BLaER1 treated with 17β-estradiol and CSF1 and Interleukin-3, amounts not matched to agents 10 nM and 100 nM (cell line): ENCODE results near the gene TSPO.

Source experiments
- H3K27ac ChIP-seq, 11 experiments: shearing (Covaris generic); formaldehyde crosslinking; 2 replicates each; pipeline ENCODE4 v1.8.1; 2022
- H3K27me3 ChIP-seq, 11 experiments: shearing (Covaris generic); formaldehyde crosslinking; 2 replicates each; pipeline ENCODE4 v1.8.1; 2022
- H3K36me3 ChIP-seq, 11 experiments: shearing (Covaris generic); formaldehyde crosslinking; 2 replicates each; pipeline ENCODE4 v1.8.1; 2022
- H3K4me1 ChIP-seq, 10 experiments: shearing (Covaris generic); formaldehyde crosslinking; 2 replicates each; pipeline ENCODE4 v1.8.1; 2022
- H3K4me2 ChIP-seq, 11 experiments: shearing (Covaris generic); formaldehyde crosslinking; 2 replicates each; pipeline ENCODE4 v1.8.1; 2022
- H3K4me3 ChIP-seq, 10 experiments: shearing (Covaris generic); formaldehyde crosslinking; 2 replicates each; pipeline ENCODE4 v1.8.1; 2022
- H3K9ac ChIP-seq, 11 experiments: shearing (Covaris generic); formaldehyde crosslinking; 2 replicates each; pipeline ENCODE4 v1.8.1; 2022
- H3K9me3 ChIP-seq, 11 experiments: shearing (Covaris generic); formaldehyde crosslinking; replicated peaks in 1 of 11; 2 replicates each; pipeline ENCODE4 v1.8.1; 2022
- H4K20me1 ChIP-seq, 11 experiments: shearing (Covaris generic); formaldehyde crosslinking; 2 replicates each; pipeline ENCODE4 v1.8.1; 2022
- Cebpa-rat ChIP-seq, 11 experiments: shearing (Covaris generic); IDR thresholded peaks; 2 replicates each; pipeline ENCODE4 v1.8.1; 2022

TSPO gene

GRCh38 chr22:43113526-43114251 is 37.7 kb upstream of the TSPO start:
- H4K20me1 ChIP-seq, result peaks cover 0 to 53% (median 8%) of the 10 kb centered on the region in 11 experiments; a peak in 9 of 22 replicates
- H3K9me3 ChIP-seq, result no peaks in the 10 kb centered on the region
- H3K4me1 ChIP-seq, result peaks cover 43 to 86% (median 81%) of the 10 kb centered on the region in 10 experiments
- peak overlapping the region in 4 of 11 experiments; percentile 17 to 53 (median 39); a peak in 4 of 22 replicates for H3K27ac ChIP-seq
- no peak for TF ChIP-seq Cebpa-rat (IDR thresholded peaks at IDR 0.05)
- H3K9ac ChIP-seq, result peak overlapping the region in 6 of 11 experiments; percentile 23 to 51 (median 30); a peak in 7 of 22 replicates
- no peaks in the 10 kb centered on the region for H3K36me3 ChIP-seq
- peak overlapping the region in 2 of 10 experiments; percentile 2 to 31; a peak in 4 of 20 replicates for H3K4me3 ChIP-seq
- peaks cover 22 to 71% (median 35%) of the 10 kb centered on the region in 11 experiments for H3K27me3 ChIP-seq
- H3K4me2 ChIP-seq, result peak overlapping the region; percentile 56 to 100 (median 99)

DNA sequence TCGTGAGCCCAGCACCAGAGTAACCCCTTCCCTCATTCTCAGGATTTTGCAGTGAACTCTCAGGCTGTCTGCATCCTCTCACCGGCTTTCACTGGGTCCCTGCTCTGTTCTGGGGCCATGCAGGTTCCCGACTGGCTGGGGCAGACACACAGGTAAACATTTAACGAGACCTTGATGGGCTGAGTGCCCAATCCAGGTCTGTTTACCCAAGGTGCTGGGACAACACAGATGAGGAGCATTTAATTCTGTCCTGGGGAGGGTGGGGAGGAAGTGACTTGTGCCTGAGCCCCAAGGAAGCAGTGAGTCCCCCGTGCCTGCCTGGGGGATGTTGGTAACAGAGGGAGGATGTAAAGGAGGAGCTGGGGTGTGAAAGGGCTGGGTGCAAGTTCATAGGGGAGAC is 36.4 kb upstream of the TSPO start:
- H3K36me3 ChIP-seq, result no peaks in the 10 kb centered on the region
- no peaks in the 10 kb centered on the region for H3K9me3 ChIP-seq
- peaks cover 52 to 98% (median 93%) of the 10 kb centered on the region in 10 experiments for H3K4me1 ChIP-seq
- H4K20me1 ChIP-seq, result peaks cover 0 to 50% (median 9%) of the 10 kb centered on the region in 11 experiments; a peak in 10 of 22 replicates
- H3K27me3 ChIP-seq, result peaks cover 21 to 61% (median 24%) of the 10 kb centered on the region in 11 experiments
- H3K27ac ChIP-seq, result 0 out of 22 replicates have a peak overlapping the region, but pooled peaks of 2 of the 11 experiments have one; percentile 5 to 10
- peak overlapping the region in 1 of 11 experiments; percentile 7; a peak in 2 of 22 replicates for H3K9ac ChIP-seq
- TF ChIP-seq Cebpa-rat (IDR thresholded peaks at IDR 0.05), result no peak
- peak overlapping the region in 10 of 11 experiments; percentile 54 to 100 (median 99); a peak in 18 of 22 replicates for H3K4me2 ChIP-seq
- H3K4me3 ChIP-seq, result no peak overlapping the region

DNA sequence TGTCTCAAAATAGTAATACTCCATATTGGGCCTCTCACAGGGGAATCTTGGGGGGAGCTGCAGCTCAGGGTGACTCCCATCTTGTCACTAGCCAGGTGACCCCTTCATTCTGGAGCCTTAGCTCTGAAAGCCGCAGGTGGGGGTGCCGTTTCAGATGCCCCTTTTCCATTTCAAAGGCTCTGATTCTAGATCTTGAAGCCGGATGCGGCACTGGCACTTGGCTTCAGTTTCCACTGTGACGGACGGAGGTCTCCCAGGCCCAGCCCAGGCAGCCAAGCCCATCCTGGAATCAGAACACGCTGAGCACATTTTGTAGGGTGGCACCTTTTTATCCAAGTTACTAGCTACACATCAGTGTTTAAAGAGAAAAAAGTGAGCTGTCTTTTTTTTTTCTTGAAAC is 34.4 kb upstream of the TSPO start:
- TF ChIP-seq Cebpa-rat (IDR thresholded peaks at IDR 0.05), result no peak
- peak overlapping the region in 10 of 11 experiments; percentile 54 to 100 (median 99); a peak in 19 of 22 replicates for H3K4me2 ChIP-seq
- peaks cover 45 to 100% (median 98%) of the 10 kb centered on the region in 10 experiments for H3K4me1 ChIP-seq
- peaks cover 0 to 51% (median 3%) of the 10 kb centered on the region in 11 experiments; a peak in 10 of 22 replicates for H4K20me1 ChIP-seq
- no peak overlapping the region for H3K4me3 ChIP-seq
- 0 out of 22 replicates have a peak overlapping the region, but pooled peaks of 2 of the 11 experiments have one; percentile 14 to 30 for H3K9ac ChIP-seq
- no peaks in the 10 kb centered on the region for H3K36me3 ChIP-seq
- peaks cover 3 to 41% (median 4%) of the 10 kb centered on the region in 11 experiments for H3K27me3 ChIP-seq
- peak overlapping the region in 2 of 11 experiments; percentile 10 to 37; a peak in 1 of 22 replicates for H3K27ac ChIP-seq
- H3K9me3 ChIP-seq, result no peaks in the 10 kb centered on the region

DNA sequence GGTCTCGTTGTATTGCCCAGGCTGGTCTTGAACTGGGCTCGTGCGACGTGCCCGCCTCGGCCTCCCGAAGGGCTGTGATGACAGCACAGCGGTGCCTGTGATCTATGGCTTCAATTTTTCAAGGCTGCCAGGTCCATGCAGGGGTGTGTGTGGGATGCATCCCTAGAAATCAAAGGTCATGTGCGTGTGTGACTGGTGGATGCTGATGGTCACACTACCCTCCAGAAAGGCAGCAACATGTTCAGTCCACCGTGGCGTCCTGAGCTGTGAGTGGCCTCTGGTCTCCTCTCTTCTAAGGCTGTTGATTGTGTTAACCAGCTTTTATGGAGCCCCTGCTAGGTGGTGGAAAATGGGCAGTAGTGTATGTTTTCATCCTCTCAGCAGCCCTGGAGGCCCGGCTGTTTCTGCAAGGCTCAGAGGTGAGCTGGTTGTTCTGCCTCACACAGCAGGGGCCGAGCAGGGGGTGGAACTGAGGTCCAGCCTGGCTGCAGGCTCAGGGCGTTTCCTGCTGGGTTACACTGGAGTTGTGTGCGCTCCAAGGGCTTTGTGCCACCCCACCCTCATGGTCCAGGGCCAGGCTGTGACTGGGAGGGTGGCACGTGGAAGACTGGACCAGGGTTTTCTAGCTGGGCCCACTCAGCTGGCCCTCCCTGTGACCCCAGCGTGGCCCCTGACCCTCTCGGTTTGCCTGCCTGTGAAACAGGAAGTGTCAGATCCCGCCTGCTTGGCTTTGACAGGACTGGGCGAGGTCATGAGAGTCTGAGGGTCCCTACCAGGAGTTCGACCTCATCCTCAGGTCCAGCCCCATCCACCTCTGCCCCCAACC is 33.1 kb upstream of the TSPO start:
- no peak overlapping the region for H3K4me3 ChIP-seq
- peak overlapping the region in 5 of 11 experiments; percentile 4 to 63 (median 14); a peak in 6 of 22 replicates for H3K9ac ChIP-seq
- peak overlapping the region; percentile 59 to 100 (median 80) for H3K4me2 ChIP-seq
- H3K9me3 ChIP-seq, result no peaks in the 10 kb centered on the region
- no peak for TF ChIP-seq Cebpa-rat (IDR thresholded peaks at IDR 0.05)
- H4K20me1 ChIP-seq, result peaks cover 0 to 59% (median 9%) of the 10 kb centered on the region in 11 experiments; a peak in 10 of 22 replicates
- H3K36me3 ChIP-seq, result no peaks in the 10 kb centered on the region
- peaks cover 45 to 100% (median 97%) of the 10 kb centered on the region in 10 experiments for H3K4me1 ChIP-seq
- peaks cover 0 to 28% (median 0%) of the 10 kb centered on the region in 11 experiments; a peak in 7 of 22 replicates for H3K27me3 ChIP-seq
- H3K27ac ChIP-seq, result peak overlapping the region in 4 of 11 experiments; percentile 22 to 64 (median 53); a peak in 6 of 22 replicates

DNA sequence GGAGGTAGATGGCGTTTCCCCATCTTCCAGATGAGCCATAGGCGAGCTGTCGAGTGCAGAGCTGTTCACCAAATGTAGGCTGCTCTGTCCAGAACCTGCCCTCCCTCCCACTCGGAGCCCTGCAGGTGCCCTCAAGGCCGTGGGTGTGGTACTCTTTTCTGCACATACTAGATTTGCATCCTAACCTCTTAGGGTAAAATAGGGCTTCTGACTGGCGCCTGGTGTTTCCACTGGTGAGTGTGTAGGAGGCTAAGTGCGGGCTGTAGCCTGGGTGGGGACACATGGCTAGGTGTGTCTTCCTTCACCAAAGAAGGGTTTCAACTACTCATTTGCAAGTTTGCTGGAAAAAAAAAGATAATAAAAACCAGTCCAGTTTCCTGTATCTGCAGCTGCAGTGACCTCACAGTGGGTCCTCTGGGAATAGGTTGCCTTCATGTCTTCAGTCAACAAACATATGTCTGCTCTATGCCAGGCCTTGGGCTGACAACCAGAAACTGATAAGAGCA is 32.4 kb upstream of the TSPO start:
- Histone ChIP-seq H4K20me1 (peaks cover 0 to 54% (median 7%) of the 10 kb centered on the region in 11 experiments; a peak in 10 of 22 replicates), H3K9me3 (no peaks in the 10 kb centered on the region), H3K4me1 (peaks cover 37 to 100% (median 97%) of the 10 kb centered on the region in 10 experiments), H3K27ac (peak overlapping the region in 4 of 11 experiments; percentile 22 to 64 (median 53); a peak in 6 of 22 replicates), H3K4me3 (no peak overlapping the region; a peak in 1 of 20 replicates), H3K27me3 (peaks cover 0 to 21% (median 0%) of the 10 kb centered on the region in 11 experiments; a peak in 7 of 22 replicates), H3K36me3 (no peaks in the 10 kb centered on the region), H3K9ac (peak overlapping the region in 4 of 11 experiments; percentile 4 to 63 (median 28); a peak in 4 of 22 replicates), H3K4me2 (peak overlapping the region; percentile 59 to 100 (median 80))
- no peak for TF ChIP-seq Cebpa-rat (IDR thresholded peaks at IDR 0.05)

- H3K9me3 ChIP-seq, result no peaks in the 10 kb centered on the region
- peaks cover 0 to 41% (median 25%) of the 10 kb centered on the region in 11 experiments; a peak in 17 of 22 replicates for H4K20me1 ChIP-seq
- H3K4me1 ChIP-seq, result peaks cover 47 to 97% (median 93%) of the 10 kb centered on the region in 10 experiments
- peak overlapping the region in 4 of 11 experiments; percentile 71 to 78 (median 76); a peak in 7 of 22 replicates for H3K27ac ChIP-seq
- H3K4me2 ChIP-seq, result peak overlapping the region; percentile 84 to 100 (median 96); a peak in 21 of 22 replicates
- peak overlapping the region in 6 of 11 experiments; percentile 28 to 72 (median 63); a peak in 6 of 22 replicates for H3K9ac ChIP-seq
- no peak for TF ChIP-seq Cebpa-rat (IDR thresholded peaks at IDR 0.05)
- H3K27me3 ChIP-seq, result no peaks in the 10 kb centered on the region
- H3K36me3 ChIP-seq, result peaks cover 0 to 11% (median 8%) of the 10 kb centered on the region in 11 experiments; a peak in 15 of 22 replicates
- no peak overlapping the region; a peak in 1 of 20 replicates for H3K4me3 ChIP-seq
Observed at GRCh38 chr22:43126501-43127165, 24.7 kb upstream of the TSPO start.

DNA sequence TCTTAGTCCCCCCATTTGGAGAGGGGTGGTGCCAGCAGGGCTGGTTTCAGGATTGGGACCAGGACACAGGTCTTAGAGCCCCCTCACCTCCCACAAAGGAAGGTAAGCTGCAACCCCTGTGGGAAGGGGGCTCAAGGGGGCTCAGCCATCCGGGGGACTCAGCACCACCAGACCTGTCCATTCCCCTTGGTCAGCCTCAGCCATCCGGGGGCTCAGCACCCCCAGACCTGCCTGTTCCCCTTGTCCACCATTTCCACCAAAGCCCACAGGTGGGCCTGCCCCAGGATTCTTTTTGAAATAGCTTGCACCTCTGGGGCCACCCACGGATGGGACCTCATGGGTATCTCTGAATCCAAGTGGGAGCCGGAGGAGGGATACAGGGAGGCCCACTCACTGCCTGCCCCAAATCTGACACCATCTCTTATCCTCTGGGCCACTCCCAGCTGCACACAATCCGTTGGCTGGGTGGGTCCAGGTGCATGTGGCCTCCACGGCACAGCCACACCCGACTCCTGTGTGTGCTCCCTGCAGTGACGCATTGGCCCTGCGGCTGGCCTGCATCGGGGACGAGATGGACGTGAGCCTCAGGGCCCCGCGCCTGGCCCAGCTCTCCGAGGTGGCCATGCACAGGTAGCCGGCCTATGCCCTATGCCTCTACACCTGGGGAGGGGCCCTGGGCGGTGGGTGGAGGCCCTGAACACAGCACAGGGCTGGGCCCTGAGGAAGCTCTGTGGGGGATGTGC is 24.0 kb upstream of the TSPO start:
- Histone ChIP-seq H4K20me1 (peaks cover 0 to 45% (median 28%) of the 10 kb centered on the region in 11 experiments; a peak in 17 of 22 replicates), H3K9ac (peak overlapping the region in 8 of 11 experiments; percentile 28 to 72 (median 62); a peak in 16 of 22 replicates), H3K4me2 (peak overlapping the region; percentile 84 to 100 (median 96)), H3K4me1 (peaks cover 41 to 95% (median 86%) of the 10 kb centered on the region in 10 experiments), H3K27ac (peak overlapping the region in 9 of 11 experiments; percentile 7 to 78 (median 71); a peak in 17 of 22 replicates), H3K27me3 (no peaks in the 10 kb centered on the region), H3K4me3 (peak overlapping the region in 3 of 10 experiments; percentile 20 to 48 (median 22); a peak in 3 of 20 replicates), H3K9me3 (no peaks in the 10 kb centered on the region), H3K36me3 (peaks cover 0 to 18% (median 15%) of the 10 kb centered on the region in 11 experiments; a peak in 19 of 22 replicates)
- no peak for TF ChIP-seq Cebpa-rat (IDR thresholded peaks at IDR 0.05)
